ENCODE measurements around the gene FCSK. TPM values are rescaled to one million over a fixed set of nuclear protein-coding genes. Genes with fewer than 3 reads are reported as not detected.

The FCSK gene
- total RNA-seq, 4 donors from 2014 or later = 6.9 to 21.8 (median 12.4) TPM

- no peak for ATAC-seq
- Histone ChIP-seq H3K27me3 (no peaks in the 10 kb centered on the region), H3K4me3 (no peak overlapping the region), H3K9me3 (no peaks in the 10 kb centered on the region), H3K36me3 (peaks cover 0 to 63% of the 10 kb centered on the region in 2 donors), H3K27ac (no peak overlapping the region), H3K4me1 (peaks cover 0 to 68% (median 21%) of the 10 kb centered on the region in 3 donors)
- TF ChIP-seq POLR2AphosphoS5 (IDR thresholded peaks at IDR 0.05) (no peak), CTCF (IDR thresholded peaks at IDR 0.05) (no peak), POLR2A (IDR thresholded peaks at IDR 0.05) (no peak), EP300 (IDR thresholded peaks at IDR 0.05) (no peak)
- 53 to 60% methylated on average over 3 to 7 of the region's 8 CpGs for WGBS, 2 donors (ENCODE audit: low coverage in 1 of 2)
These were observed 73.1 kb downstream of the FCSK start for GRCh38 chr16:70527315-70527996.

- Histone ChIP-seq H3K27me3 (no peaks in the 10 kb centered on the region), H3K4me3 (no peak overlapping the region), H3K4me1 (peaks cover 0 to 60% (median 18%) of the 10 kb centered on the region in 3 donors), H3K27ac (no peak overlapping the region), H3K36me3 (peaks cover 3 to 81% of the 10 kb centered on the region in 2 donors), H3K9me3 (no peaks in the 10 kb centered on the region)
- WGBS, 2 donors (ENCODE audit: low coverage in 1 of 2) = 40 to 49% methylated on average over 7 to 8 of the region's 8 CpGs
- ATAC-seq = no peak
- TF ChIP-seq EP300 (IDR thresholded peaks at IDR 0.05) (no peak), POLR2A (IDR thresholded peaks at IDR 0.05) (no peak), CTCF (IDR thresholded peaks at IDR 0.05) (peak in 3 of 4 experiments; percentile 47 to 59 (median 52)), POLR2AphosphoS5 (IDR thresholded peaks at IDR 0.05) (no peak)
These were observed 74.8 kb downstream of the FCSK start for GRCh38 chr16:70529051-70529777.

Small RNAs within 50 kb of the gene (small RNA-seq; reads per million reads assigned to genes)
- gene RNU6-23P (0 to 0.63 (median 0.06) reads per million in 4 donors), gene RPS27P26 (0 reads per million in 4 donors), gene SNORD111B (354 to 1,105 (median 404) reads per million in 4 donors)

Other genes with a start within 250 kb of the FCSK start
- gene EXOSC6, start 202.7 kb upstream of the FCSK start, total RNA-seq = 10 to 100 TPM; 23.0 to 31.1 (median 26.4) TPM
- gene AARS1, start 165.1 kb upstream of the FCSK start, total RNA-seq = 100 to 1,000 TPM in 1 of 4 donors, 10 to 100 TPM in 3; 76.9 to 109 (median 81.6) TPM
- 10 to 100 TPM; 25.4 to 44.0 (median 30.4) TPM for gene DDX19B, start 155.4 kb upstream of the FCSK start, total RNA-seq
- gene DDX19A, start 107.7 kb upstream of the FCSK start, total RNA-seq = 10 to 100 TPM; 44.4 to 63.3 (median 50.7) TPM
- 10 to 100 TPM; 17.6 to 35.6 (median 24.8) TPM for gene ST3GAL2, start 15.5 kb upstream of the FCSK start, total RNA-seq
- gene COG4, start 69.0 kb downstream of the FCSK start, total RNA-seq = 10 to 100 TPM; 32.3 to 37.4 (median 35.0) TPM
- 100 to 1,000 TPM in 1 of 4 donors, 10 to 100 TPM in 3; 73.3 to 115 (median 92.8) TPM for gene SF3B3, start 69.2 kb downstream of the FCSK start, total RNA-seq
- 1 to 10 TPM; 1.6 to 4.1 (median 2.8) TPM for gene IL34, start 192.0 kb downstream of the FCSK start, total RNA-seq
- 100 to 1,000 TPM in 1 of 4 donors, 10 to 100 TPM in 3; 70.9 to 234 (median 85.9) TPM for gene MTSS2, start 231.5 kb downstream of the FCSK start, total RNA-seq